Endothelial cell of umbilical vein (primary cell): ENCODE results near the gene BCAS4.

Experiments used
- CTCF ChIP-seq, 2 donors: IDR thresholded peaks; 1 replicate in 1 of 2; 2 replicates in 1 of 2; pipeline ENCODE4 v1.5.1; 2011; ENCODE audit warnings: low read length in 2 of 2, mild to moderate bottlenecking in 2 of 2, moderate library complexity in 2 of 2, control low read depth in 1 of 2, inconsistent platforms in 1 of 2, low read depth in 1 of 2; ENCODE audit not compliant: insufficient read depth in 1 of 2; ENCODE audit errors: extremely low read depth in 1 of 2
- EZH2 ChIP-seq: IDR thresholded peaks from 2 replicates; pipeline ENCODE4 v1.6.1; 2012; ENCODE audit warnings: borderline replicate concordance, low read depth, mild to moderate bottlenecking, moderate library complexity, low read length, inconsistent platforms; ENCODE audit not compliant: severe bottlenecking
- POLR2A ChIP-seq: IDR thresholded peaks from 2 replicates; pipeline ENCODE4 v1.6.1; 2012; ENCODE audit warnings: low read depth, mild to moderate bottlenecking, control low read depth, low read length

DNA sequence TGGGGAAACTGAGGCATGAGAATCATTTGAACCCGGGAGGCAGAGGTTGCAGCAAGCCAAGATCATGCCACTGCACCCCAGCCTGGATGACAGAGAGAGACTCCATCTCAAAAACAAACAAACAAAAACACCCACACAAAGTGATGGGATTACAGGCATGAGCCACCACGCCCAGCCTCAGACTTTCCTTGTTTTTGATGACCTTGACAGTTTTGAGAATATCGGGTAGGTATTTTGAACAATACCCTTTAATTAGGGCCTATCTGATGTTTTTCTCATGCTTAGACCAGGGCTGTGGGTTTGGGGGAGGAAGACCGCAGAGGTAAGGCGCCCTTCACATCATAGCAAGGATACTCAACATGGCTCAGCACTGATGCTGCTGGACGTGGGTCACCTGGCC is 72.9 kb downstream of the BCAS4 start:
- TF ChIP-seq CTCF (IDR thresholded peaks at IDR 0.05; ENCODE audit: extremely low read depth in 1 of 2, insufficient read depth in 1 of 2, low read depth in 1 of 2, low read length in 2 of 2): no peak
- TF ChIP-seq EZH2: no peak
- TF ChIP-seq POLR2A: no peak
